Measurements from ENCODE around the gene PRKCD. TPM values are rescaled to one million over a fixed set of nuclear protein-coding genes. Genes with fewer than 3 reads are reported as not detected.

PRKCD gene
- total RNA-seq, 2 donors from 2014 or later, result 20.4 to 21.8 TPM

GRCh38 chr3:53192608-53193007 lies 31.6 kb downstream of the PRKCD start:
- H3K27ac Mint-ChIP-seq, result no peak overlapping the region
- peaks cover 36% of the 10 kb centered on the region for H3K36me3 Mint-ChIP-seq (ENCODE audit: low read depth)
- no peak for ATAC-seq (replicated peaks)
- H3K4me3 Mint-ChIP-seq, result no peak overlapping the region
- H3K4me1 Mint-ChIP-seq, result peaks cover 6% of the 10 kb centered on the region
- no peaks in the 10 kb centered on the region for H3K27me3 Mint-ChIP-seq
- no peaks in the 10 kb centered on the region for H3K9me3 Mint-ChIP-seq

GRCh38 chr3:53193466-53194209 lies 32.6 kb downstream of the PRKCD start:
- Mint-ChIP-seq H3K4me3 (no peak overlapping the region), H3K9me3 (no peaks in the 10 kb centered on the region), H3K4me1 (peaks cover 6% of the 10 kb centered on the region), H3K27me3 (no peaks in the 10 kb centered on the region), H3K27ac (no peak overlapping the region), H3K36me3 (ENCODE audit: low read depth) (peaks cover 33% of the 10 kb centered on the region)
- no peak for ATAC-seq (replicated peaks)

GRCh38 chr3:53194210-53195065 lies 33.4 kb downstream of the PRKCD start:
- no peak overlapping the region for H3K4me3 Mint-ChIP-seq
- no peak overlapping the region for H3K27ac Mint-ChIP-seq
- H3K27me3 Mint-ChIP-seq, result no peaks in the 10 kb centered on the region
- no peak for ATAC-seq (replicated peaks)
- H3K9me3 Mint-ChIP-seq, result no peaks in the 10 kb centered on the region
- peaks cover 33% of the 10 kb centered on the region for H3K36me3 Mint-ChIP-seq (ENCODE audit: low read depth)
- H3K4me1 Mint-ChIP-seq, result peaks cover 6% of the 10 kb centered on the region

- H3K27ac Mint-ChIP-seq, result peak overlapping the region; percentile 56
- H3K4me3 Mint-ChIP-seq, result peak overlapping the region; percentile 33
- no peak for ATAC-seq (replicated peaks)
- no peaks in the 10 kb centered on the region for H3K9me3 Mint-ChIP-seq
- peaks cover 6% of the 10 kb centered on the region for H3K4me1 Mint-ChIP-seq
- H3K36me3 Mint-ChIP-seq (ENCODE audit: low read depth), result peaks cover 29% of the 10 kb centered on the region
- no peaks in the 10 kb centered on the region for H3K27me3 Mint-ChIP-seq
Observed at GRCh38 chr3:53195066-53195450, 34.0 kb downstream of the PRKCD start.

- Mint-ChIP-seq H3K9me3 (no peaks in the 10 kb centered on the region), H3K36me3 (ENCODE audit: low read depth) (peaks cover 21% of the 10 kb centered on the region), H3K4me3 (peak overlapping the region; percentile 33), H3K4me1 (peaks cover 6% of the 10 kb centered on the region), H3K27me3 (no peaks in the 10 kb centered on the region), H3K27ac (peak overlapping the region; percentile 56)
- ATAC-seq (replicated peaks), result peak; percentile 66
Observed at GRCh38 chr3:53195602-53196574, 34.9 kb downstream of the PRKCD start.

- peak; percentile 68 for ATAC-seq (replicated peaks)
Observed at GRCh38 chr3:53196575-53197407, 35.8 kb downstream of the PRKCD start.

GRCh38 chr3:53198256-53198977 lies 37.4 kb downstream of the PRKCD start:
- H3K9me3 Mint-ChIP-seq, result no peaks in the 10 kb centered on the region
- no peak overlapping the region for H3K27ac Mint-ChIP-seq
- H3K36me3 Mint-ChIP-seq (ENCODE audit: low read depth), result peaks cover 1% of the 10 kb centered on the region
- H3K4me1 Mint-ChIP-seq, result peaks cover 6% of the 10 kb centered on the region
- peak overlapping the region; percentile 30 for H3K4me3 Mint-ChIP-seq
- H3K27me3 Mint-ChIP-seq, result no peaks in the 10 kb centered on the region
- ATAC-seq (replicated peaks), result no peak

More at GRCh38 chr3:53196575-53197407, 35.8 kb downstream of the PRKCD start:
- Mint-ChIP-seq H3K4me3 (peak overlapping the region; percentile 37), H3K27me3 (no peaks in the 10 kb centered on the region), H3K27ac (peak overlapping the region; percentile 3), H3K9me3 (no peaks in the 10 kb centered on the region), H3K36me3 (ENCODE audit: low read depth) (peaks cover 18% of the 10 kb centered on the region), H3K4me1 (peaks cover 6% of the 10 kb centered on the region)

- no peaks in the 10 kb centered on the region for H3K27me3 Mint-ChIP-seq
- ATAC-seq (replicated peaks), result no peak
- H3K4me3 Mint-ChIP-seq, result no peak overlapping the region
- no peaks in the 10 kb centered on the region for H3K9me3 Mint-ChIP-seq
- H3K27ac Mint-ChIP-seq, result no peak overlapping the region
- H3K36me3 Mint-ChIP-seq (ENCODE audit: low read depth), result no peaks in the 10 kb centered on the region
- H3K4me1 Mint-ChIP-seq, result peaks cover 6% of the 10 kb centered on the region
Observed at GRCh38 chr3:53198996-53199395, 38.0 kb downstream of the PRKCD start.

GRCh38 chr3:53199834-53200233 lies 38.8 kb downstream of the PRKCD start:
- Mint-ChIP-seq H3K27me3 (no peaks in the 10 kb centered on the region), H3K4me1 (peaks cover 6% of the 10 kb centered on the region), H3K4me3 (no peak overlapping the region), H3K9me3 (no peaks in the 10 kb centered on the region), H3K36me3 (ENCODE audit: low read depth) (no peaks in the 10 kb centered on the region), H3K27ac (no peak overlapping the region)
- no peak for ATAC-seq (replicated peaks)

GRCh38 chr3:53200501-53201498 lies 39.8 kb downstream of the PRKCD start:
- Mint-ChIP-seq H3K4me1 (no peaks in the 10 kb centered on the region), H3K36me3 (ENCODE audit: low read depth) (no peaks in the 10 kb centered on the region), H3K27me3 (no peaks in the 10 kb centered on the region), H3K27ac (no peak overlapping the region), H3K9me3 (no peaks in the 10 kb centered on the region), H3K4me3 (no peak overlapping the region)
- no peak for ATAC-seq (replicated peaks)

GRCh38 chr3:53202331-53203015 lies 41.5 kb downstream of the PRKCD start:
- H3K4me1 Mint-ChIP-seq, result no peaks in the 10 kb centered on the region
- no peaks in the 10 kb centered on the region for H3K9me3 Mint-ChIP-seq
- H3K27me3 Mint-ChIP-seq, result no peaks in the 10 kb centered on the region
- no peak for ATAC-seq (replicated peaks)
- no peaks in the 10 kb centered on the region for H3K36me3 Mint-ChIP-seq (ENCODE audit: low read depth)
- H3K27ac Mint-ChIP-seq, result no peak overlapping the region
- no peak overlapping the region for H3K4me3 Mint-ChIP-seq
